ENCODE data around the gene VPS37C. TPM values are rescaled to one million over a fixed set of nuclear protein-coding genes. Genes with fewer than 3 reads are reported as not detected.
"Not testable (repeated sequence)": the region's sequence is repeated elsewhere in the genome, so short reads cannot be mapped to it uniquely, and the experiment has no call there.

The VPS37C gene
- total and polyA plus RNA-seq, 2 experiments from 2014 or later: 13.1 to 13.4 TPM

GRCh38 chr11:61187505-61188130 is 26.4 kb upstream of the VPS37C start:
- no peaks in the 10 kb centered on the region for H3K9me2 ChIP-seq (ENCODE audit: insufficient read depth)
- no peak overlapping the region for H2AFZ ChIP-seq
- no peak overlapping the region for H3K4me3 ChIP-seq
- H3F3A ChIP-seq (ENCODE audit: insufficient read depth): no peaks in the 10 kb centered on the region
- peak; percentile 80 for DNase-seq
- H3K79me2 ChIP-seq (ENCODE audit: insufficient read depth): no peaks in the 10 kb centered on the region
- H3K9me3 ChIP-seq (ENCODE audit: low read depth): no peaks in the 10 kb centered on the region
- 39% methylated on average over 11 of the region's 11 CpGs for WGBS, 2 experiments (ENCODE audit: low coverage in 1 of 2, low lambda C conversion rate in 2 of 2, missing lambda C conversion rate in 2 of 2)
- no peak for TF ChIP-seq EZH2phosphoT487 (IDR thresholded peaks at IDR 0.05; ENCODE audit: insufficient read depth, low read depth)
- no peak for TF ChIP-seq EZH2 (IDR thresholded peaks at IDR 0.05; ENCODE audit: insufficient read depth, poor library complexity, severe bottlenecking)
- no peak overlapping the region for H3K4me2 ChIP-seq (ENCODE audit: unreplicated experiment)
- no peaks in the 10 kb centered on the region for H4K20me1 ChIP-seq (ENCODE audit: insufficient read depth)
- H3K36me3 ChIP-seq (ENCODE audit: low read depth): no peaks in the 10 kb centered on the region
- H3K27ac ChIP-seq: no peak overlapping the region
- no peaks in the 10 kb centered on the region for H3K27me3 ChIP-seq (replicated peaks; ENCODE audit: insufficient read depth)
- in situ Hi-C loops (cut with MboI): loop anchor here (10.0 kb wide), 1 partner anchor 223 kb away; no protein-coding TSS in a partner anchor
- H3K4me1 ChIP-seq (ENCODE audit: insufficient read depth): no peaks in the 10 kb centered on the region
- no peak overlapping the region for H3K9ac ChIP-seq

- no peaks in the 10 kb centered on the region for H3K9me2 ChIP-seq (ENCODE audit: insufficient read depth)
- no peaks in the 10 kb centered on the region for H4K20me1 ChIP-seq (ENCODE audit: insufficient read depth)
- no peak for TF ChIP-seq EZH2phosphoT487 (IDR thresholded peaks at IDR 0.05; ENCODE audit: insufficient read depth, low read depth)
- no peak for TF ChIP-seq EZH2 (IDR thresholded peaks at IDR 0.05; ENCODE audit: insufficient read depth, poor library complexity, severe bottlenecking)
- in situ Hi-C loops (cut with MboI): loop anchor here (10.0 kb wide), 1 partner anchor 222 kb away; no protein-coding TSS in a partner anchor
- no peaks in the 10 kb centered on the region for H3K79me2 ChIP-seq (ENCODE audit: insufficient read depth)
- H2AFZ ChIP-seq: no peak overlapping the region
- no peak overlapping the region for H3K27ac ChIP-seq
- DNase-seq: no peak
- H3K27me3 ChIP-seq (replicated peaks; ENCODE audit: insufficient read depth): no peaks in the 10 kb centered on the region
- H3K9ac ChIP-seq: no peak overlapping the region
- no peaks in the 10 kb centered on the region for H3K36me3 ChIP-seq (ENCODE audit: low read depth)
- no peaks in the 10 kb centered on the region for H3K9me3 ChIP-seq (ENCODE audit: low read depth)
- H3K4me3 ChIP-seq: no peak overlapping the region
- H3F3A ChIP-seq (ENCODE audit: insufficient read depth): no peaks in the 10 kb centered on the region
- H3K4me1 ChIP-seq (ENCODE audit: insufficient read depth): no peaks in the 10 kb centered on the region
- H3K4me2 ChIP-seq (ENCODE audit: unreplicated experiment): no peak overlapping the region
- 72 to 75% methylated on average over 8 of the region's 8 CpGs for WGBS, 2 experiments (ENCODE audit: low coverage in 1 of 2, low lambda C conversion rate in 2 of 2, missing lambda C conversion rate in 2 of 2)
Observed at GRCh38 chr11:61186504-61186903, 25.3 kb upstream of the VPS37C start.

- Histone ChIP-seq H3K36me3 (ENCODE audit: low read depth) (no peaks in the 10 kb centered on the region), H3K4me2 (ENCODE audit: unreplicated experiment) (no peak overlapping the region), H2AFZ (no peak overlapping the region), H3K27me3 (replicated peaks; ENCODE audit: insufficient read depth) (peaks cover 8% of the 10 kb centered on the region; the same call in 1 of the 2 replicates), H3K9me2 (ENCODE audit: insufficient read depth) (no peaks in the 10 kb centered on the region), H4K20me1 (ENCODE audit: insufficient read depth) (no peaks in the 10 kb centered on the region), H3F3A (ENCODE audit: insufficient read depth) (no peaks in the 10 kb centered on the region), H3K4me3 (no peak overlapping the region), H3K9ac (no peak overlapping the region), H3K79me2 (ENCODE audit: insufficient read depth) (no peaks in the 10 kb centered on the region), H3K4me1 (ENCODE audit: insufficient read depth) (no peaks in the 10 kb centered on the region), H3K9me3 (ENCODE audit: low read depth) (no peaks in the 10 kb centered on the region), H3K27ac (no peak overlapping the region)
- no peak for TF ChIP-seq EZH2 (IDR thresholded peaks at IDR 0.05; ENCODE audit: insufficient read depth, poor library complexity, severe bottlenecking)
- TF ChIP-seq EZH2phosphoT487 (IDR thresholded peaks at IDR 0.05; ENCODE audit: insufficient read depth, low read depth): no peak
- 65 to 69% methylated on average over 4 of the region's 4 CpGs for WGBS, 2 experiments (ENCODE audit: low coverage in 1 of 2, low lambda C conversion rate in 2 of 2, missing lambda C conversion rate in 2 of 2)
- in situ Hi-C loops (cut with MboI): loop anchor here (10.0 kb wide), 1 partner anchor 219 kb away; no protein-coding TSS in a partner anchor
- DNase-seq: no peak
Observed at GRCh38 chr11:61183645-61184044, 22.4 kb upstream of the VPS37C start.

GRCh38 chr11:61181489-61181888 is 20.3 kb upstream of the VPS37C start:
- H3K36me3 ChIP-seq (ENCODE audit: low read depth): no peaks in the 10 kb centered on the region
- TF ChIP-seq EZH2 (IDR thresholded peaks at IDR 0.05; ENCODE audit: insufficient read depth, poor library complexity, severe bottlenecking): no peak
- no peak overlapping the region for H3K9ac ChIP-seq
- in situ Hi-C loops (cut with MboI): loop anchor here (10.0 kb wide), 1 partner anchor 217 kb away; no protein-coding TSS in a partner anchor
- WGBS, 2 experiments (ENCODE audit: low coverage in 1 of 2, low lambda C conversion rate in 2 of 2, missing lambda C conversion rate in 2 of 2): 59 to 61% methylated on average over 4 of the region's 4 CpGs
- H3K4me1 ChIP-seq (ENCODE audit: insufficient read depth): no peaks in the 10 kb centered on the region
- H3K9me2 ChIP-seq (ENCODE audit: insufficient read depth): no peaks in the 10 kb centered on the region
- no peaks in the 10 kb centered on the region for H3F3A ChIP-seq (ENCODE audit: insufficient read depth)
- peaks cover 23% of the 10 kb centered on the region for H3K27me3 ChIP-seq (replicated peaks; ENCODE audit: insufficient read depth)
- H3K4me2 ChIP-seq (ENCODE audit: unreplicated experiment): no peak overlapping the region
- H2AFZ ChIP-seq: no peak overlapping the region
- H3K4me3 ChIP-seq: no peak overlapping the region
- no peaks in the 10 kb centered on the region for H3K79me2 ChIP-seq (ENCODE audit: insufficient read depth)
- H3K9me3 ChIP-seq (ENCODE audit: low read depth): no peaks in the 10 kb centered on the region
- DNase-seq: no peak
- H3K27ac ChIP-seq: no peak overlapping the region
- H4K20me1 ChIP-seq (ENCODE audit: insufficient read depth): no peaks in the 10 kb centered on the region

- H3K9me2 ChIP-seq (ENCODE audit: insufficient read depth); H3K79me2 ChIP-seq (ENCODE audit: insufficient read depth); H3K9ac ChIP-seq; H2AFZ ChIP-seq; H3K9me3 ChIP-seq (ENCODE audit: low read depth); H3K4me2 ChIP-seq (ENCODE audit: unreplicated experiment); H3K27ac ChIP-seq; H3K4me3 ChIP-seq; H4K20me1 ChIP-seq (ENCODE audit: insufficient read depth); H3K36me3 ChIP-seq (ENCODE audit: low read depth); H3F3A ChIP-seq (ENCODE audit: insufficient read depth); DNase-seq; H3K4me1 ChIP-seq (ENCODE audit: insufficient read depth): not testable (repeated sequence)
- 69 to 71% methylated on average over 6 of the region's 6 CpGs for WGBS, 2 experiments (ENCODE audit: low coverage in 1 of 2, low lambda C conversion rate in 2 of 2, missing lambda C conversion rate in 2 of 2)
- H3K27me3 ChIP-seq (replicated peaks; ENCODE audit: insufficient read depth): peaks cover 28% of the 10 kb centered on the region
- in situ Hi-C loops (cut with MboI): loop anchor here (10.0 kb wide), 1 partner anchor 215 kb away; no protein-coding TSS in a partner anchor
Observed at GRCh38 chr11:61180205-61180604, 19.0 kb upstream of the VPS37C start.
